Esophagus (tissue), 2 donors: ENCODE measurements around the gene CCDC90B. TPM values are rescaled to one million over a fixed set of nuclear protein-coding genes. Genes with fewer than 3 reads are reported as not detected.

Experiments
- polyA plus RNA-seq, 2 donors: library from polyadenylated mRNA; stranded (reverse); fragments of 200-250 nt; gene quantifications; one replicate each; pipeline ENCODE4 v1.2.3, GENCODE V29; 2013
- donor health status: healthy with polysubstance abuse.
- donor health status: Bipolar disorder and iron deficiency.

Gene CCDC90B
- polyA plus RNA-seq, 2 donors, result 27.3 to 38.4 TPM

Other genes with a start within 250 kb of the CCDC90B start
- gene RAB30, start 214.5 kb downstream of the CCDC90B start, polyA plus RNA-seq, result 1 to 10 TPM in 1 of 2 donors, under 1 TPM in 1; 0.90 to 1.8 TPM
- gene PCF11, start 129.2 kb downstream of the CCDC90B start, polyA plus RNA-seq, result 10 to 100 TPM; 24.7 to 38.7 TPM
- 1 to 10 TPM; 2.2 to 3.1 TPM for gene ANKRD42, start 92.7 kb downstream of the CCDC90B start, polyA plus RNA-seq